Measurements from ENCODE around the gene VIPR1. TPM values are rescaled to one million over a fixed set of nuclear protein-coding genes. Genes with fewer than 3 reads are reported as not detected.
A peak's percentile ranks its signal among the peaks of the same experiment; 100 is the strongest.

Gene VIPR1
- total and polyA plus RNA-seq, 2 experiments from 2014 or later: not detected

- Histone ChIP-seq H3K27ac (no peak overlapping the region), H3K36me3 (ENCODE audit: low read depth) (no peaks in the 10 kb centered on the region), H3K4me1 (ENCODE audit: insufficient read depth) (no peaks in the 10 kb centered on the region), H3K4me3 (no peak overlapping the region), H3K27me3 (replicated peaks; ENCODE audit: insufficient read depth) (no peaks in the 10 kb centered on the region), H3K9me3 (ENCODE audit: low read depth) (no peaks in the 10 kb centered on the region), H3K79me2 (ENCODE audit: insufficient read depth) (no peaks in the 10 kb centered on the region), H2AFZ (no peak overlapping the region), H3K9ac (no peak overlapping the region), H3K4me2 (ENCODE audit: unreplicated experiment) (no peak overlapping the region), H3K9me2 (ENCODE audit: insufficient read depth) (no peaks in the 10 kb centered on the region), H3F3A (ENCODE audit: insufficient read depth) (no peaks in the 10 kb centered on the region), H4K20me1 (ENCODE audit: insufficient read depth) (no peaks in the 10 kb centered on the region)
- no peak for TF ChIP-seq EZH2phosphoT487 (IDR thresholded peaks at IDR 0.05; ENCODE audit: insufficient read depth, low read depth)
- peak; percentile 23 for DNase-seq
- in situ Hi-C loops (cut with MboI): no loop called here
Observed at GRCh38 chr3:42537350-42537749, 34.9 kb downstream of the VIPR1 start.

- 57 to 59% methylated on average over 14 of the region's 14 CpGs for WGBS, 2 experiments (ENCODE audit: low coverage in 1 of 2, low lambda C conversion rate in 2 of 2, missing lambda C conversion rate in 2 of 2)
- Histone ChIP-seq H3K27ac (no peak overlapping the region), H3K9me3 (ENCODE audit: low read depth) (no peaks in the 10 kb centered on the region), H3K9ac (no peak overlapping the region), H3F3A (ENCODE audit: insufficient read depth) (no peaks in the 10 kb centered on the region), H4K20me1 (ENCODE audit: insufficient read depth) (no peaks in the 10 kb centered on the region), H3K79me2 (ENCODE audit: insufficient read depth) (no peaks in the 10 kb centered on the region), H3K9me2 (ENCODE audit: insufficient read depth) (no peaks in the 10 kb centered on the region), H3K4me3 (no peak overlapping the region), H3K4me2 (ENCODE audit: unreplicated experiment) (no peak overlapping the region), H3K27me3 (replicated peaks; ENCODE audit: insufficient read depth) (no peaks in the 10 kb centered on the region), H3K36me3 (ENCODE audit: low read depth) (no peaks in the 10 kb centered on the region), H2AFZ (no peak overlapping the region), H3K4me1 (ENCODE audit: insufficient read depth) (no peaks in the 10 kb centered on the region)
- peak; percentile 26 for DNase-seq
- no peak for TF ChIP-seq EZH2phosphoT487 (IDR thresholded peaks at IDR 0.05; ENCODE audit: insufficient read depth, low read depth)
- TF ChIP-seq EZH2 (IDR thresholded peaks at IDR 0.05; ENCODE audit: insufficient read depth, poor library complexity, severe bottlenecking): no peak
- in situ Hi-C loops (cut with MboI): loop anchor here (10.0 kb wide), 1 partner anchor 305 kb away; no protein-coding TSS in a partner anchor
Observed at GRCh38 chr3:42539871-42540714, 37.6 kb downstream of the VIPR1 start.

GRCh38 chr3:42541079-42541478 is 38.6 kb downstream of the VIPR1 start:
- Histone ChIP-seq H3K4me1 (ENCODE audit: insufficient read depth) (no peaks in the 10 kb centered on the region), H3K4me3 (no peak overlapping the region), H3K9me3 (ENCODE audit: low read depth) (no peaks in the 10 kb centered on the region), H3K36me3 (ENCODE audit: low read depth) (no peaks in the 10 kb centered on the region), H3F3A (ENCODE audit: insufficient read depth) (no peaks in the 10 kb centered on the region), H3K79me2 (ENCODE audit: insufficient read depth) (no peaks in the 10 kb centered on the region), H3K9me2 (ENCODE audit: insufficient read depth) (no peaks in the 10 kb centered on the region), H3K4me2 (ENCODE audit: unreplicated experiment) (no peak overlapping the region), H2AFZ (no peak overlapping the region), H3K27ac (no peak overlapping the region), H4K20me1 (ENCODE audit: insufficient read depth) (no peaks in the 10 kb centered on the region), H3K27me3 (replicated peaks; ENCODE audit: insufficient read depth) (no peaks in the 10 kb centered on the region), H3K9ac (no peak overlapping the region)
- 30 to 40% methylated on average over 3 of the region's 3 CpGs for WGBS, 2 experiments (ENCODE audit: low coverage in 1 of 2, low lambda C conversion rate in 2 of 2, missing lambda C conversion rate in 2 of 2)
- TF ChIP-seq EZH2 (IDR thresholded peaks at IDR 0.05; ENCODE audit: insufficient read depth, poor library complexity, severe bottlenecking) (no peak), EZH2phosphoT487 (IDR thresholded peaks at IDR 0.05; ENCODE audit: insufficient read depth, low read depth) (no peak)
- DNase-seq: no peak
- in situ Hi-C loops (cut with MboI): loop anchor here (10.0 kb wide), 1 partner anchor 306 kb away; no protein-coding TSS in a partner anchor

- no peak for TF ChIP-seq EZH2phosphoT487 (IDR thresholded peaks at IDR 0.05; ENCODE audit: insufficient read depth, low read depth)
- TF ChIP-seq EZH2 (IDR thresholded peaks at IDR 0.05; ENCODE audit: insufficient read depth, poor library complexity, severe bottlenecking): no peak
- Histone ChIP-seq H3K27ac (no peak overlapping the region), H3K9me3 (ENCODE audit: low read depth) (no peaks in the 10 kb centered on the region), H3K79me2 (ENCODE audit: insufficient read depth) (no peaks in the 10 kb centered on the region), H3K27me3 (replicated peaks; ENCODE audit: insufficient read depth) (no peaks in the 10 kb centered on the region), H3K4me3 (no peak overlapping the region), H3F3A (ENCODE audit: insufficient read depth) (0 out of 2 replicates have a peak, but pooled peaks cover 4% of the 10 kb centered on the region), H3K9ac (no peak overlapping the region), H4K20me1 (ENCODE audit: insufficient read depth) (no peaks in the 10 kb centered on the region), H3K4me1 (ENCODE audit: insufficient read depth) (no peaks in the 10 kb centered on the region), H3K4me2 (ENCODE audit: unreplicated experiment) (no peak overlapping the region), H3K9me2 (ENCODE audit: insufficient read depth) (no peaks in the 10 kb centered on the region), H3K36me3 (ENCODE audit: low read depth) (no peaks in the 10 kb centered on the region), H2AFZ (no peak overlapping the region)
- 18 to 21% methylated on average over 12 of the region's 12 CpGs for WGBS, 2 experiments (ENCODE audit: low coverage in 1 of 2, low lambda C conversion rate in 2 of 2, missing lambda C conversion rate in 2 of 2)
- in situ Hi-C loops (cut with MboI): loop anchor here (10.0 kb wide), 1 partner anchor 310 kb away; no protein-coding TSS in a partner anchor
- peak; percentile 25 for DNase-seq
Observed at GRCh38 chr3:42544492-42545283, 42.2 kb downstream of the VIPR1 start.

Data from GM23248 (cell line).